ENCODE results near the gene MSI1. TPM values are rescaled to one million over a fixed set of nuclear protein-coding genes. Genes with fewer than 3 reads are reported as not detected.

Gene MSI1
- polyA plus RNA-seq, 2 of the 4 experiments (the other 2 are of a cell fraction), result 0.72 to 1.9 TPM

DNA sequence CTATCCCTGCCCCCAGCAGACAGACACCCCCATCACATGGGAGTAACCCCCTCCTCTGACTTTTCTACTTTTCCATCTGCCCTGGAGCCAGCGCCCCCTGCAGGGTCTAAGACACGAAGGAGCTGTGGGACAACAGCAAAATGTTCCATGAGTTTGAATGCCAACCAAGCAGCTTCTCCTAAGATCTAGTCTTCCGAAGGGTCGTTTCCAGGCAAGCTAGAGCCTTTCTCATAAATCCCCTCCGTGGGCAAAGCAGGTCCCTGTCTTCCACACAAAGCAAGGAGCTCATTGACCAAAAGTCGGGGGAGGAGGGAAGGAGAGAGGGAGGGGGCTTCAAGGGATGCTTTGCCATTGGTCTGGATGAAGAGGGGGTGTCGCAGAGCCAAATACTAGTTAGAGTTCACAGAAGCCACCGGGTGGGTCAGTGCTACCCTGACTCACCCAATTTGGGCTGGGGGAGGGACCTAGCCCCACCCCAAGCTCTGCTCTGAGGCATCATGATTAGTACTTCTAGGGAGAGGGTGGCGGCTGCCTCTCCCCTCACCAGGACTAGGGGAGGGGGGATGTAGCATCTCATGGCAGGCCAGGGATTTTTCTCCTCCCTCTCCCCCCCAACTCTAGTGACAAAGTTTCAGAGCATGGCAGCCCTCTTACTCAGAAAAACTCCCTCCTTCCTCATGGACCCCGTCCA is 1.6 kb downstream of the MSI1 start:
- Histone ChIP-seq H3K4me2 (peak overlapping the region; percentile 100; the same call in 2 of the 3 replicates), H3K27ac (no peak overlapping the region), H3K9me3 (no peaks in the 10 kb centered on the region), H3K4me1 (peaks cover 14% of the 10 kb centered on the region; the same call in 2 of the 3 replicates), H3K4me3 (no peak overlapping the region)
- CTCF ChIA-PET, result interaction anchor here (0.6 to 3.4 kb wide), 29 partner anchors 9 to 1396 kb away, joined by 3 to 29 read pairs (median 4); partner anchors contain the start of gene COX6A1
- FAIRE-seq, result no peak
- WGBS (ENCODE audit: missing lambda C conversion rate), result 54% methylated on average over 9 of the region's 10 CpGs
- peak in 1 of 2 experiments; percentile 47; a peak in 3 of 6 replicates for ATAC-seq
- no peak for TF ChIP-seq KDM1A (IDR thresholded peaks at IDR 0.05; ENCODE audit: low read depth)
- TF ChIP-seq, protein P1, sequence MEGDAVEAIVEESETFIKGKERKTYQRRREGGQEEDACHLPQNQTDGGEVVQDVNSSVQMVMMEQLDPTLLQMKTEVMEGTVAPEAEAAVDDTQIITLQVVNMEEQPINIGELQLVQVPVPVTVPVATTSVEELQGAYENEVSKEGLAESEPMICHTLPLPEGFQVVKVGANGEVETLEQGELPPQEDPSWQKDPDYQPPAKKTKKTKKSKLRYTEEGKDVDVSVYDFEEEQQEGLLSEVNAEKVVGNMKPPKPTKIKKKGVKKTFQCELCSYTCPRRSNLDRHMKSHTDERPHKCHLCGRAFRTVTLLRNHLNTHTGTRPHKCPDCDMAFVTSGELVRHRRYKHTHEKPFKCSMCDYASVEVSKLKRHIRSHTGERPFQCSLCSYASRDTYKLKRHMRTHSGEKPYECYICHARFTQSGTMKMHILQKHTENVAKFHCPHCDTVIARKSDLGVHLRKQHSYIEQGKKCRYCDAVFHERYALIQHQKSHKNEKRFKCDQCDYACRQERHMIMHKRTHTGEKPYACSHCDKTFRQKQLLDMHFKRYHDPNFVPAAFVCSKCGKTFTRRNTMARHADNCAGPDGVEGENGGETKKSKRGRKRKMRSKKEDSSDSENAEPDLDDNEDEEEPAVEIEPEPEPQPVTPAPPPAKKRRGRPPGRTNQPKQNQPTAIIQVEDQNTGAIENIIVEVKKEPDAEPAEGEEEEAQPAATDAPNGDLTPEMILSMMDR (IDR thresholded peaks at IDR 0.05), result peak; percentile 39; the same call in 2 of the 3 replicates
- peak in 1 of 2 experiments; percentile 52 for DNase-seq (ENCODE audit: low read depth in 1 of 2, low spot score in 1 of 2)
- POLR2A ChIA-PET, result interaction anchor here (0.6 kb wide), 2 partner anchors 166 to 232 kb away, joined by 4 read pairs; no protein-coding TSS in a partner anchor

DNA sequence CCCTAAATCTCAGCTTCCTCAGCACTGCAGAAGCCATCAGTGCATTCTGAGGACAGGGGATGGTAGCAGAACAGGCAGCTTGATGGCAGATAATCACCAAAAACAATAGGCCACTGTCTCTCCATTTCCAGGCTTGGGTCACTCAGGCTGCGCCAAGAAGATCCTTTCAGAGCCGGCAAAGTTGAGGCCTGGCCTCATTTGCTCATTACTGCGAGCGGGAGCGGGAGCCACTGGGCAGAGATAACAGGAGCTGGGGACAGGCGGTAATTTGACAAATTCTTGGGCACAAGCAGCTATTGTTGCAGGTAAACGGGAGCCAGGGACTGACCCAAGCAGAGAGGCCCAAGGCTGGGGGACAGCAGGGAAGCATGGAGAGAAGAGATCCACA is 2.1 kb downstream of the MSI1 start:
- FAIRE-seq, result no peak
- ChIA-PET POLR2A (interaction anchor here (0.6 kb wide), 1 partner anchor 233 kb away, joined by 4 read pairs; no protein-coding TSS in a partner anchor), CTCF (interaction anchor here (0.6 to 3.4 kb wide), 27 partner anchors 8 to 1397 kb away, joined by 3 to 29 read pairs (median 5); partner anchors contain the start of gene COX6A1)
- TF ChIP-seq EHMT2 (IDR thresholded peaks at IDR 0.05; ENCODE audit: low read depth) (no peak), FOSB (CRISPR knock-in tag; IDR thresholded peaks at IDR 0.05) (no peak), MAZ (IDR thresholded peaks at IDR 0.05; ENCODE audit: borderline replicate concordance, low read depth, low read length) (no peak)
- ATAC-seq, result no peak
- H3K4me1 ChIP-seq, result peaks cover 14% of the 10 kb centered on the region; the same call in 2 of the 3 replicates
- H3K4me3 ChIP-seq, result no peak overlapping the region
- WGBS (ENCODE audit: missing lambda C conversion rate), result 87% methylated on average over 7 of the region's 7 CpGs
- H3K27ac ChIP-seq, result no peak overlapping the region
- DNase-seq (ENCODE audit: low read depth in 1 of 2, low spot score in 1 of 2), result no peak
- no peaks in the 10 kb centered on the region for H3K9me3 ChIP-seq
- no peak overlapping the region for H3K4me2 ChIP-seq

DNA sequence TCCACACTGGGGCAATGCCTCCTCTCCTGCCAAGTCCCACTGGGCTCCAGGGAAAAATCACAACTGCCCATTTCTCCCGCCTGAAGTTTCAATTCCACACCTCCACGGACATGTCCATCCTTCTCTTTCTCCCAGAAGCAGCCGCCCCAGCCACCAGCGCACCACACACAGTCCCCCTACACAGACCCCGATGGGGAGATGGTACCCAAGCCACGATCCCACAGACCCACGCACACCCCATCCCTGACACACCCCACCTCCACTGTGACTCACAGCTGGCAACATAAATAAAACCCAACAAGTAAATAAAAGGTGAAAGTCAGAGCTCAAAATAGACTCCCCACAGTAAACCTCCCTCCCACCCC is 2.6 kb downstream of the MSI1 start:
- CTCF ChIA-PET, result interaction anchor here (0.6 to 3.4 kb wide), 19 partner anchors 9 to 300 kb away, joined by 3 to 29 read pairs (median 7); partner anchors contain the start of genes COX6A1 and SRSF9
- DNase-seq (ENCODE audit: low read depth in 1 of 2, low spot score in 1 of 2), result no peak

More for the DNA sequence above, 2.6 kb downstream of the MSI1 start:
- no peak overlapping the region for H3K4me3 ChIP-seq
- POLR2A ChIA-PET, result no interaction called here
- no peak overlapping the region for H3K27ac ChIP-seq
- 77% methylated on average over 7 of the region's 7 CpGs for WGBS (ENCODE audit: missing lambda C conversion rate)
- ATAC-seq (no peak), FAIRE-seq (no peak)
- peaks cover 14% of the 10 kb centered on the region; the same call in 2 of the 3 replicates for H3K4me1 ChIP-seq
- no peak overlapping the region for H3K4me2 ChIP-seq
- no peaks in the 10 kb centered on the region for H3K9me3 ChIP-seq
- TF ChIP-seq SMC3 (IDR thresholded peaks at IDR 0.05) (no peak), RNF2 (IDR thresholded peaks at IDR 0.05; ENCODE audit: borderline replicate concordance, low read depth) (no peak), PHF8 (IDR thresholded peaks at IDR 0.05; ENCODE audit: borderline replicate concordance, low read depth) (no peak), ZFP36 (IDR thresholded peaks at IDR 0.05; ENCODE audit: borderline replicate concordance, partially characterized antibody) (no peak), HOXB13 (CRISPR knock-in tag; IDR thresholded peaks at IDR 0.05; ENCODE audit: low read depth) (no peak), FOSL2 (IDR thresholded peaks at IDR 0.05) (no peak), FOSL2 (CRISPR knock-in tag; IDR thresholded peaks at IDR 0.05) (no peak), RAD21 (conservative IDR thresholded peaks at IDR 0.05 in 1 of 2, IDR thresholded peaks at IDR 0.05 in 1 of 2) (no peak), RARB (CRISPR knock-in tag; IDR thresholded peaks at IDR 0.05) (no peak), HOXB5 (CRISPR knock-in tag; IDR thresholded peaks at IDR 0.05) (no peak), EHF (CRISPR knock-in tag; IDR thresholded peaks at IDR 0.05) (no peak), FOSB (CRISPR knock-in tag; IDR thresholded peaks at IDR 0.05) (no peak), HDAC2 (IDR thresholded peaks at IDR 0.05) (no peak), HEYL (CRISPR knock-in tag; IDR thresholded peaks at IDR 0.05) (no peak), MYC (IDR thresholded peaks at IDR 0.05; ENCODE audit: borderline replicate concordance, low read length) (no peak), TFCP2L1 (CRISPR knock-in tag; IDR thresholded peaks at IDR 0.05) (no peak), CBX2 (IDR thresholded peaks at IDR 0.05; ENCODE audit: borderline replicate concordance, low read depth) (no peak)
- TF ChIP-seq, protein P1 (IDR thresholded peaks at IDR 0.05), result no peak

Measured in A549 (cell line).